Effector CD4-positive, alpha-beta T cell (primary cell): Measurements from ENCODE around the gene SRPK2.

Source experiments
- DNase-seq: peaks from one replicate; pipeline ENCODE4 v3.0.0-alpha.2; 2020

SRPK2 gene

DNA sequence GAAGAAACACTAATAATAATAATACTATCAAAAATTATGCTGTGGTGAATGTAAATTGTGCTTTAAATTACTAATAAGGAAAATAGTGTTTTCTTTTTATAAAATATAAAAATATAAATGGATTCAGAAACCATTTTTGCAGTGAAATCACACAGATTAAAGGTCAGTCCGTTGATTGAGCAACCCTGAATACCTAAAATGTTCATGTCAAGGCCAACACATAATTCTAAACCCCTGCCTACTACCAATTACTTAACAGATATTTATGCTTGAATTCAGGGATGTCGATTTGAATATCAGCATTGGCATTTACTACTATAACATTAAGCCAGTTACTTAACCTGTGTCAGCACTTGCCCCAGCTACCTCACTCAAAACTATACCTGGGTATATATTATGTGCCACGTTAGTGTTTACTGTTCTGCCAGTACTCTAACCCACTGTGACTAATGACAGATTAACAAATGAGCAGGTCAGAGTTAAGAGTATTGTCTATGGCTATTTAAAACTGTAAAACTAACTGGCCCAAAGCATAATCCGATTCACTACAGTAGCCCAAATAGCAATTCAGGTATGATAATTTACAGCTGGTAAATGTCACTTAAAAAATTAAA lies 209.7 kb downstream of the SRPK2 start:
- no peak for DNase-seq

DNA sequence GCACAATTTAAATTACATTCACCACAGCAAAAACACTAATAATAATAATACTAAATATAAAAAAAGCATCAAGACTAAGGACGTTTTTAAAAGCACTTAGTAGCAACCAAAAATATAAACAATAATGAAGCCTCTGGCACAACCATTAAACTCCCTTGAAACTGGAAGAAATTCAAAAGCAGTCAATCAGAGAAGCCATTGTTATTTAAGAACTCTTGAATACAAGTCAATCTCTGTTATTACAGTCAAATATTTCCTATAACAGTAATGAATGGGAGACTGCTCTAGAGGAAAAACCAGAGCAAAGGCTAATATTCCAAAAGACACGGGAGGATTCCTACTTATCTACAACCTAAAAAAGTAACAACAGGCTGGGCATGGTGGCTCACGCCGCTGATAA lies 210.5 kb downstream of the SRPK2 start:
- no peak for DNase-seq

DNA sequence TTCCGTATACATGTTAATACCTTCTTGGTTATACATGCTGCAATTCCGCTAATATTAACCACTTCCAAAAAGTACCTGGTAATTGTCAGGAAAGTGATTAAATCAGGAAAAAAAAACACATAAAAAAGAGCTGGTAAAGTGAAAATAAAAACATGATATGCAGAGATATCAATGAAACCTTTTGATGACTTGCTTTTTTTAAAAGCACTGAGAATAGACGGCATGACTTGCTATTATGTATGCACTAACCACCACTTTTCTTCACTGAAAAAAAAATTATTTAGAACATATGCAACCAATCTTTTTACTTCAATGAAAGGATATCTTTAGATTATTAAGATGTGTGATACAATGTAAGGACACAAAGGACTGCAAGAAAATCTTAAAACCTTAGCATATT lies 211.7 kb downstream of the SRPK2 start:
- no peak for DNase-seq

DNA sequence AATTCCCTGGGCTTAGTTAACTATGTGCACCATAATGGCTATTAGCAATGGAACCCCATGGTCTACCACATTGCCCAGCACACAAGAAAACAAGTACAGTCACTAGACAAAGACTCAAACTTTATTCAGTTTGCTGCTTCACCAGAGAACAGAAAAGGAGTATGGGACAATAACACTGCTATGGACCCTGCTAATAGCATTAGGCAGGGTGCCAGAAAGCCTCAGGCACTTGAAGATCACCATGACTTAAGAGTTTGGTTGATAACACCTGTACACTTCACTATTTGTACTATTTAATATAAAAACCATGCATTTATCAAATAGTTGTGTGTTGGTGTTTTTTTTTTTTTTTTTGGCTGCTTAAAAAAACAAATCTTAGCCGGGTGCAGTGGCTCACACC lies 215.1 kb downstream of the SRPK2 start:
- DNase-seq: no peak

DNA sequence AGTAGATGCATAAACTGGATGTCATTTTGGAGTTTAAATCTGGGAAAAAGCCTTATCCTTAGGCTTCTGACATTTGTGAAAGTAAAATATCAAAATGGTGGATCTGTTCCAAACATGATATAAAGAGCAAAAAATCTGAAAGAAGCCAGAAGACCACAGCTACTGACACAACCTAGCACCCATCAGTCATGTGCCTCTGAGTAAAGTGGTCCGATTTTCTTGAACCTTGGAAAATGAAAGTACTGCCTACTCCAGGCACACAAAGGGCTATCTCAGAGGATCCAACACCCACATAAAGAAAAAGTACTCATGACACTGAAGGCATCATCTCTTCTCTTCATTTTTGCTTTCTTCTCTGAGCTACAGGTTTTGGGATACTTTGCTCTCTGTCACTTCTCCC lies 224.0 kb downstream of the SRPK2 start:
- no peak for DNase-seq

DNA sequence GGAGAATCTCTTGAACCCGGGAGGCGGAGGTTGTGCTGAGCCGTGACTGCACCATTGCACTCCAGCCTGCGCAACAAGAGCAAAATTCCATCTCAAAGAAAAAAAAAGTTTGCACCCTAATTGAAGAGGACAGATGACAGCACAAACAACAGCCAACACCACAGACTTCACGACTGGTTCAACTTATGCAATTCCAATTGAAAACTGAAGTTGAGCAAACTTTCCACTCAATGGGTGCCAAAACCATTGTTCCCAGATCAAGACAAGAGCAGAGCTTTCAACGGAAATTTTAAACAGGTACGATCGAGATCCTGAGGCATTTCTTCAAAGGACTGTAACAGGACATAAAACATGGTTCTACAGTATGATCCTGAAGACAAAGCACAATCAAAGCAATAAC lies 225.0 kb downstream of the SRPK2 start:
- no peak for DNase-seq

DNA sequence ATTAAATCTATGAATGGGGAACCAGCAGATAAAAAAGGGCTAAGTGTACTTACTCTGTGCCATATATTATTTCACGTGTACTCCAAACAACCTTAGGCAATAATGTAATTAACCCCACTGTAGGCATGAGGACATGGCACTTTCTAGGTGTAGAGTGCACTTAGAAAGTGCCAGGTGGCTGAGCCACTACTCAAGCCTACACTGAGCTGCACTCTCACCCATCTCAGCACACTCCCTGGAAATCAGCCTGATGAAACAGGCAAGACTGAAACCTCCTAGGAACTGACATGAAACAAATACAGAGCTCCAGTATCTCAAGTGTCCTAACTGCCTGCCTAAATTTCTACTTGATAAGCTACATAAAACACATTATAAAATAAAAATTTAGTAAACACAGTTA lies 227.4 kb downstream of the SRPK2 start:
- no peak for DNase-seq

DNA sequence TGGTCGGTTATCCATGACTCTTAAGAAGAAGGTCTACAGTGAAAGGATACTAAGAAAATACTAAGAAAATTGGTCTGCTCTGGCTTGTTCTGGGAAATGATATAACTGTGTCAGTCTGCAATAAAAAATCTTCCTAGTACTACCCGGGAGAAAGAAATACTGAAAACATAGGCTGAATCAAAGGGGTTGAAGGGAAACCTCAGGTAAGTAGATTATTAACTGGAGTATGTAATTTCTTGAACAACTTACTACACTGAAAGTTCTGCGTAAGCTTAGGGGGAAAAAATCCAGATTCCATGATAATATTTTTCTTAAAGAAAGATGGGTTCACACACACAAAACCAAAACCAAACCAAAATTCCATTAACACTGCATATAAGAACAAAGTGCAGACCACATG lies 231.4 kb downstream of the SRPK2 start:
- no peak for DNase-seq

DNA sequence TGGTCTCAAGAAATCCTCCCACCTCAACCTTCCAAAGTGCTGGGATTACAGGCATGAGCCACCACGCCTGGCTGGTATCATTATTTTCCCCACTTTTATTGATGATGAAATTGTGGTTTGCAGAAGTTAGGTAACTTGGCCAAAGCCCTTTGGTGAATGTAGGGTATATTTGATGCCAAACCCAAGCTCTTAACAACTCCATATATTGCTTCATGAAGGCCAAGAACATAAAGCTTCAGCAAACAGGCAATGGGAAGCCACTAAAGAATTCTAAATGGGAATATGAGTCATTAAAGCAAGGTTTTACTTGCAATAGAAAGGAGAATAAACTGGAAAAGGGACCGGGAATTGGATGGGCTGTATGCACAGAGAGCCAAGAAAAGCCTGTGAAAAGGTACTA lies 232.0 kb downstream of the SRPK2 start:
- DNase-seq: no peak

DNA sequence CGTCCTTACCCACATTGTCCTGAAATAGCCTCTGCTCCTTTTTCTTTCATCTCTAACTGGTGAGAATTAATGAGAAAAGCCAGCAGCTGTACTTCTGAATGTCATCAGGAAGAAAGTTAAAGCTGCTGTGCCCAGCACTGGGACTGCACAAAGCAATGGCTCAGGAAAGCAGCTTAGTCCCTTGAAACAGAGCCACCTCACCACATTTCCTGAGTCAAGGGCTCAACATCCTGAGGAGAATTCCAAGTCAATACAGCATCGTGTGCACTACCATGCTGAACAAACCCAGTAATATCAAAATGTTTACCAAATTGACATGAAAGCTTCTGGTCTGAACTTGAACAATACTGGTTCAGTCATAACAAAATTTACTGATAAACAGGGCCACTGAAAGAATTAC lies 234.6 kb downstream of the SRPK2 start:
- no peak for DNase-seq

DNA sequence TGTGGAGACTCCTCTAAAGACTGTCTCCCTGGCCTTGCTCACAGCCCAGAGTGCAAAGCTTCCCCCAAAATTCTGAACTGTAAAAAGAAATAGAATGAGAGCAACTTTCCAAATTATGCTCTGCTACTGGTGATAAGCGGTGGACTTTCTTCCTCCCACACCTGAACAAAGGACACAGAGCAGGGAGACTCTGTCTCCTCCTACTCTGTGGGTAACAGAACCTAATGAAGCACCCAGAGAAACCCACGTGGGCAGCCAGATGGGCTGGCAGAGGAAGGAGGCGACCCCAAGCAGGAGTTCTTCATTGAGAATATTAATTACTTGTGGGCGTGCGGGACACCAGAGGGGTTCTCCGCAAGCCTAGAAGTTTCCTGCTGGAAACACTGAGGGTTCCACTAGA lies 235.2 kb downstream of the SRPK2 start:
- no peak for DNase-seq

DNA sequence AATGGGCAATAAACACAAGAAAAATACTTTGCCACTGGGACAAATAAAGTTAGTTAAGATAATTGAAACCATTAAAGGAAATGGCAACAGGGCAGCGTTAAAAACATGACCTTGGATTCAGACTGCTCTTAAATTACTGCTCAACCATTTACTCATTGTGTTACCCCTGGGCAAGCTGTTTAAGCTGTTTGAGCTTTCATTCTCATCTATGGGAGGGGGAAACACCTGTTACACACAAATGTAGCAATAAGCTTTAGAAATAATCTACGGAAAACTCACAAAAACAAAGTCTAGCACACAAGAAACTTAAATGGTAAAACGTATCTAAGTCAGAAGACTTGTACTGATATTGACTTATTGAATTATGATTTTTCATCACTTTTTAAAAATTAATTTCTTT lies 237.6 kb downstream of the SRPK2 start:
- no peak for DNase-seq

DNA sequence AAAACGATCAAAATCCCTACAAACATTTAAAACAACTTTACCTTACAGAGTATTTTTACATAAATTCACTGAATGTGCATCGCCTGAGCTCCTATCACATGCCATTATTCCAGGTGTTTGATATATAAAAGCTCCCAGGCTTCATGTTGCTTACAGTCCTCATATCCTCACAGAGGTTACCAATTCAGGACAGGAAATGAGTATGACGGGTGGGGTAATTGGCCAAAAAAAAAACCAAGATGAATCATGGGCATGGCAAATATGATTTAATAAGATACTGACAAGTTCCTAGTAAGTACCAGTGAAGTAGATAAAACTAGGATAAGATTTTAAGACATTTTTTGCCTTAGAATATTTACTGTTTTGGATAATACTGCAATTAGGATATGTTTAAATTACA lies 238.9 kb downstream of the SRPK2 start:
- no peak for DNase-seq

DNA sequence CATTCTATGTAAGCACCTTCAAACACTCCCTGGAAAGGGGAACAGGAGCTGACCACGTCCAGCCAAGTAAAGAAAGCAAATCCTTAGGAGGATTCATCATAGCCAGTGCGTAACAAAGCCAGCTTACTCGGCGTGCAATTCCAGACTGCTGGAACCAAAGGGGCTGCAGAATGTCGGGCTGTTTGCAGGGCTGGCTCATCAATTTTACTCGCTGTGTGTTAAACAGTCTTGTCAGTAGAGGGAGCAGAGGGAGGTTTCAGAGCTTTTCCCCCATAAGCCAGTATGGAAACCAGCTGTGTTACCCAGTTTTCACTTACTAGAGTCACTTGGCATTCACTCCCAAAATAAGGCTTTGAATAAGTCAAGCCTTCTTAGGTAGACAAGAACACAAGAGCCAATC lies 247.7 kb downstream of the SRPK2 start:
- no peak for DNase-seq

DNA sequence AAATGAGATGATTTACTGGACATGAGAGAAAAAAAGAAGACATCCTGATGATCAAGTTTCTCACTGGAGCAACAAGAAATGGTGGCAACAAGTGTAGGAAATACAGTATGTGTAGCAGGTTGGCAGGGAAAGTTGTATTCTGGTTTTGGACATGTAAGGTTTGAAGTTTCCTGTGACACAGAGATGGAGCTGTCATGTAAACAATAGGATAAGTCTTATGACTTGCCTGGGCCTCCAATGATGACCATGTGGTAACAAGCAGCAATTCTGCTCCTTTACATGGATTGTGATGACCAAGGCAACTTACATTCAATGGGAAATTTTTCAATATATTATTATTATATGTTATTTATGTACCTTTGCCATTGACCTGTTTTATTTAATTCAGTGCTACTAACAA lies 249.3 kb downstream of the SRPK2 start:
- DNase-seq: no peak

DNA sequence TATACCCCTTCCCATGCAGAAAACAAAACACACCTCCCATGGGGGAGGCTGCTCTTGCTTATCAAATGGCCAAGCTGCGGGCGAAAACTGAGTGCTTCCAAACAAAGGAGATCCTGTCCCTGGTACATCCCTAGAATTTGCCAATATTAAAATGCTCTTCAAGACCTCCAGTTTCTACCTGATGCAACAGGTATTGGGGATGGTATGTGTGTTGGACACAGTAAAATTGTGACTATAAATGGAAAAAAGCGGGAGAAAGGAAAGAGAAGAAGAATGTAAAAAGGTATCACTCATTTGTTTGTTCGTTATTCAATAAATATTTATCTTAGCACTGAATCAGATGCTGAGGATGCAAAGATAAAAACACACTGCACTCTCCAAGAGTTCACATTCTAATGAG lies 250.8 kb downstream of the SRPK2 start:
- no peak for DNase-seq

DNA sequence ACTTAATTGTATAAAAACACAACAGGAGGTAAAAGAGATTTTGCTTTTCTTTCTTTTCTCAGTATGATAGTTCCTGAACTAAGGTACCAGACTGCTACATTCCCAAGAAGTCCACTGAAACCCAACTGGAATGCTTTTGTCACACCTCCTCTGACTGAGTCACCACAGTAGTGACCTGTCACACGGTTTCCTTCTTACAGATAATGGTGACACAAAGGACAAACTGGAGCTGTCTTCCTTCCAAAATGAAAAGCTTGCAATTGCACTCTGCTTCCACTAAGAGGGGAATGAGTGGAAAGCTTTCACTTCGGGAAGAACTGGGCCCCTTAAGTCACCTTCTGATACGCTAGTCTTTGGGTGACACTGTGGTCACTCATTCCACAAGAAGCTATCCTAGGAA lies 252.5 kb downstream of the SRPK2 start:
- no peak for DNase-seq

DNA sequence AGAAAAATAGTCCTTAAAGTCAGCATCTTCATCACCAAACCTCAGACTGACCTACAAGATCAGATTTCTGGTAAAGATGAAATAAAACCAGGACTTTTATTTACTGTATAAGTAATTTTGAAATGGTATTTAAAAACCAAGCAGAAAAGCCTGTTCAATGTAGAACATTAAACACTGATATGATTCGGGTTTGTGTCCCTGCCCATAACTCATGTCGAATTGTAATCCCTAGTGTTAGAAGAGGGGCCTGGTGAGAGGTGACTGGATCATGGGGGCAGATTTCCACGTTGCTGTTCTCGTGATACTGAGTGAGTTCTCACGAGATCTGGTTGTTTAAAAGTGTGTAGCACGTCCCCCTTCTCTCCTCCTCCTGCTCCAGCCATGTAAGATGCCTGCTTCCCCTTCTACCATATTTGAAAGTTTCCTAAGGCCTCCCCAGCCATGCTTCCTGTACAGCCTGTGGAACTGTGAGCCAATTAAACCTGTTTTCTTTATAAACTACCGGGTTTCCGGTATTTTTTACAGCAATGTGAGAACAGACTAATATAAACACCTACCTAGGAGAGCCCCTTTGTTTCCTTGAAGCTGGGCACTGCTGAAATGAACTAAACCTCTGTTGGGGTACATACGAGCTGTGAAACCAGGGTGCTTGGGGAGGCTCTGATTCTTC lies 254.6 kb downstream of the SRPK2 start:
- DNase-seq: no peak

DNA sequence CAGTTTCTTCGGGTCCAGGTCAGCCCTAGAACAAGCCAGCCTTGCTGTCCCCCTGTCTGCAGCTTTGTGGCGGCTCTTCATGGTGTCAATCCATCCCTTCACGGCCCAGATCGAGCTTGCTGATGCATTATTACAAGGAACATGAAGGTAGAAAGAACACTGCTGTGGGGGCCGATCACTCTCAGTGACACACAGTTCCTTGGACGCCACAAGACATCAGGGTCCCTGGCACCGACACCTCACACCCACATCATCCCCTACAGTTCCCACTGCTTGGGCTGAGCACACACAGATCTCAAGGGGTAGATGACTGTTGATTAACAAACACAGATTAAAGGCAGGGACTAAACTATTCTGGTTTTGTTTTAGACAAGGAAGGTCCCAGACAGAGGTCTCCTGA lies 255.4 kb downstream of the SRPK2 start:
- no peak for DNase-seq

DNA sequence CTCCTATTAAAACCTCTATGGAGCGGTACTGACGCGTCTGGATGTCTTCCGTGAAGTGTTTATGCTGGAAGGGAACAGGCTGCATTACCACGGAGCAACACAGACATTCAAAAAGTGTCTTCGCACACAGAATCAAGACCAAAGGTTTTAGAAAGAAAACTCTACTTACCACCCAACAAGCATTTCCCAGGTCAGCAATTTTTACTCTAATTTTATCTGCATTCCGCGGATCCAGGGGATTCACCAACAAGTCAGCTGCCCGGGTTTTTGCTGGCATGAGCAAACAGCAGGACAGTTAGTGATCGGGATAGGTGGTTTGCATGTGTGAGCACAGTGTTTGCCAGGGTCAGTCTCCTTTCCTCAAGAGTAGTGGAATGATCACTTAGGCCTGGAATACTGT lies 255.9 kb downstream of the SRPK2 start:
- DNase-seq: no peak

DNA sequence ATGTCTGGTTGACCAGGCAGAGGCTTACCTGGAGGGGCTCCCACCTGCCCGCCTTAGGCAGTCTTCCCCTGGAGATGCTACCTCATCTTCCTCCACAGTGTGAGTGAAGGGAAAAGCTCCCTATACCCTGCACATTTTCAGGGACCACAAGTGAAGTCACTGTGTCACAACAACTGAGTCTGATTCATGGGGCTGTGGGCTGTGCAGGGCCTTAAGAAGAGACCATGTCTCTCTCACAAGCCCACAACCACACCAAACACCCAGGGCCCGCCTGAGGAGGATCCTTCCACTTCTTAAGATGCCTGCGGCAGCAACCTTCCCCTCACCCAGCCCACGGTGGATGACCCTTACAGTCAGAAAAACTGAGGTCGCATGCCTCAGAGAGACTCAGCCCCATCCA lies 256.4 kb downstream of the SRPK2 start:
- no peak for DNase-seq

DNA sequence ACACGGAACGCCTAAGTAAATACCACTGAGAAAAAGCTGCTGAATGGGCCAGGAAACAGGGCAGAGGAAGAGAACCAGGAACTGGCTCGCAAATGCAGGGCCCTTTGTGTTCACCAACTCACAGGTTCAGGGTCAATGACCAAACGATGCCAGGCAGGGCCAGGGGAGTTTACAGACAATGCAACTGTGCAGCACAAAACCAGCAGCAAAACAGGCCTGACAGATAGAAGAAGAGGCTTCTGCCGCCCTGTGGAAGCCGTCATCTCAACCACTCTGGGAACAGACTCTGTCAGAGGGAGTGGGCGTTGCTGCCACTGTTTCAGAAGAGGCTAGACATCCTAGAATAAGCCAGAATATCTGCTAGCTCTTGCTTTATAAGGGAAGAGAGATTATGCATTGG lies 256.8 kb downstream of the SRPK2 start:
- DNase-seq: no peak

DNA sequence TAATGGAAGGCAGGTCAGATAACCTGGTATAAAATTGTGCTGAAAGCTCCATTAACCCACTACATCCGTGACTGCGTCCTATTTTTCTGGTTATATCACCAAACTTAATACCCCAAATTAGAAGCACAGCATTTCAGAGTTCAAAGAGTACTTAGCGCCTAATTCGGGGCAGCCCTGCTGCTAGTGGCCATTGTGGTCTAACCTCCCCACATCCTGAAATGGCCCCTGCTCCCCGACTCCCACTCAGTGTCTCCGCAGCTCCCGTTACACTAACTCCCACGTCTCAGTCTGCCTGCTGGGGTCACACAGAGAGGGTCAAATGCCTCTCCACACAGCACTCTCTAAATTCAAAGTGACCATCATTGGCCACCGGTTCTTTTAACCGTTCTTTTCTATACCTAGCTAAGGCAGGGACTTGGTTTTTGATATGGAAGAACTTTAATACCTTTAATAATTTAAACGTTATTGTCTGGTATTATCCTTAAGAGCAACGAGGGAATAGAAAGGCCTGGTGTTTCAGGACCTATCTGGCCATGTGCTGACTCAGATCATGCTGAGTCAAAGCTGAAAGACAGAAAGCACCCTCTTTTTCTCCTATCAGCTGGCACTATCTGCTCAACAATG lies 257.6 kb downstream of the SRPK2 start:
- no peak for DNase-seq

DNA sequence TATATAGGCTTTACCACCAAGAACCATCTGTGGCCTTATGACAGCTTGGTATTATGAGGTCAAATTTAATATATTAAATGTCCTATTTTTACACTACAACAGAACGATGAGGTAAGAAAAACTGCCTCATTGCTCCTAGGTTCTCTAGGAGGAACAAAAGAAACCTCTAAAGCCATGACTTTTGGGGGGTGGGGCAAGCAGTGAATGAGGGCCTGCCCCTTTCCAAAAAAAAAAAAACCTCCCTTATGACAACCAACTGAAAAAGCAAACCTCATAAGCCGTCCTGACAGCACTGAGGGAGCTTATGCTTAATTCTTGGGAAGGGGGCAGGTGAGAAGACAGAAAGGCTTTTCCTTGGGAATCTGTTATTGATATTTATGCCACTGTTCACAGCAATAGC lies 258.1 kb downstream of the SRPK2 start:
- no peak for DNase-seq

DNA sequence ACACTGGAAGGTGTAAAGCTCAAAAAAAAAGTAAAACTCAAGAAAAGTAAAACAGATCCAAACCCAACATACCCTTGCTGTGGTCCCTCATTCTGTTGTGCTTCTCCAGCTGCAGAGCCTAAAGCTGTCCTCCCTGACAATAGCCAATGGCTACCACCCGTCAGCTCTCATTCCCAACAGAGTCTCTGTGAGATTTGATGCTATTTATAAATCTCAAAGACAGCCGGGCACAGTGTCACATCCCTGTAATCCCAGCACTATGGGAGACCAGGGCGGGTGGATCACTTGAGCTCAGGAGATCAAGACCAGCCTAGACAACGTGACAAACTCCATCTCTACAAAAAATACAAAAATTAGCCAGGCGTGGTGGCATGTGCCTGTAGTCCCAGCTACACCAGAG lies 258.7 kb downstream of the SRPK2 start:
- no peak for DNase-seq
